GM18870 (cell line): Measurements from ENCODE around the gene HS2ST1.
"Not testable (repeated sequence)": the region's sequence is repeated elsewhere in the genome, so short reads cannot be mapped to it uniquely, and the experiment has no call there.

Experiments used
- ATAC-seq: cut with Tn5 transposase; IDR thresholded peaks from one replicate; pipeline ENCODE4 v1.9.1; 2021; ENCODE audit warnings: moderate library complexity; ENCODE audit not compliant: unreplicated experiment

HS2ST1 gene

DNA sequence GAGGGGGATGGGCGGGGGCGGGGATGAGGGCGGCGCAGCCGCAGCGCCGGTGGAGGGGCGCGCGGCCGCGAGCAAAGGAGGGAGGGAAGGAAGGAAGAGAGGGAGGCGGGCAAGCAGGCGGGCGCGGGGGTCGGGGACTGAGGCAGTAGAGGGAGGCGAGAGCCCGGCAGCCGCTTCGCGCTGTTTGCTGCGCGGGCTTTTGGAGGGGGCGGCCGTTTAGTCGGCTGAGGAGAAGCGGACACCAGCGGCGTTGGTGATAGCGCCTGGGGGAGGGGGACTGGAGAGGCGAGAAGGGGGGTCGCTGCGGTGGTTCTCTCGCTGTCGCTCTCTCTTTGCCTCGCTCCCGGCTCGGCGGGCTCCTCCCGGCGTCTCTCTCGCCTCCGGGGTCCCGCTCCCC is at the start of gene HS2ST1:
HS2ST1 (plus strand) TSS at position 35 of the 397 bp plus-strand sequence.
- no peak for ATAC-seq

DNA sequence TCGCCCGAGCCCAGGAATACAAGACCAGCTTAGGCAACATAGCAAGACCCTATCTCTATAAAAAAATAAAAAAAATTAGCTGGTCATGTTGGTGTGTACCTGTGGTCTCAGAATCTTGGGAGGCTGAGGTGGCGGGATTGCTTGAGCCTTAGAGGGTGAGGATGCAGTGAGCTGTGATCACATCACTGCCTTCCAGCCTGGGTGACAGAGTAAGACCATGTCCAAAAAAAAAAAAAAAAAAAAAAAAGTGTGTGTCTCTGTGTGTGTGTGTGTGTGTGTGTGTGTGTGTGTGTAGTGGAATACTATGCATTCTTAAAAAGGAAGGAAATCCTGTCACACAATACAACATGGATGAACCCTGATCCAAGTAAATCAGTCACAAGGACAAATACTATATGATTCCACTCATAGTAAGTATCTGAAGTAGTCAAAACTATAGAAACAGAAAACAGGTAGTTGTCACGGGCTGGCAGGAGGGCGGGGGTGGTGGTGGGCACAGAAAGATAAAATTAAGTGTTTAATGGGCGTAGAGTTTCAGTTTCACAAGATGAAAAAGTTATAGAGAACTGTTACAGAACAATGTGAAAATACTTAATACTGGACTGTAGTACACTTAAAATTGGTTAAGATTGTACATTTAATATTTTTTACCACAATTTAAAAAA is 48.3 kb upstream of the HS2ST1 start:
- no peak for ATAC-seq

DNA sequence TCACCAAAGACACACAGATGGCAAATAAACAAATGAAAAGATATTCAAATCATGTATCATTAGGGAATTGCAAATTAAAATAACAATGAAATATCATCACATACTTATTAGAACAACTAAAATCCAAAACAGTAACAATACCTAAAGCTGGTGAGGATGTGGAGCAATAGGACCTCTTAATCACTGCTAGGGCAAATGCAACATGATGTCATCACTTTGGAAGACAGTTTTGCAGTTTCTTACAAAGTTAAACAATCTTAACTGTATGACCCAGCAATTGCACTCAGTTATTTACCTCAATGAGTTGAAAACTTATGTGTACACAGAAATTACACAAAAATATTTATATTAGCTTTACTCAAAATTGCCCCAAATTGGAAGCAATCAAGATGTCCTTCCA is 47.8 kb upstream of the HS2ST1 start:
- no peak for ATAC-seq

DNA sequence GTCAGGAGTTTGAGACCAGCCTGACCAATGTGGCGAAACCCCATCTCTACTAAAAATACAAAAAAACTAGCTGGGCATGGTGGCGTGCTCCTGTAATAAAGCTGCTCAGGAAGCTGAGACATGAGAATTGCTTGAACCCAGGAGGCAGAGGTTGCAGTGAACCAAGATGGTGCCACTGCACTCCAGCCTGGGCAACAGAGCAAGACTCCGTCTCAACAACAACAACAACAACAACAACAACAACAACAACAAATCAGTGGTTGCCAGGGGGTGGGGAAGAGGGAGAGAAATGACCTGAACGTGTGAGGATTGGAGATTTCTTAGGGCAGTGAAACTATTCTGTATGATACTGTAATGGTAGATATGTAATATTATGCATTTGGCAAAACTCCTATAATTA is 47.2 kb upstream of the HS2ST1 start:
- not testable (repeated sequence) for ATAC-seq

DNA sequence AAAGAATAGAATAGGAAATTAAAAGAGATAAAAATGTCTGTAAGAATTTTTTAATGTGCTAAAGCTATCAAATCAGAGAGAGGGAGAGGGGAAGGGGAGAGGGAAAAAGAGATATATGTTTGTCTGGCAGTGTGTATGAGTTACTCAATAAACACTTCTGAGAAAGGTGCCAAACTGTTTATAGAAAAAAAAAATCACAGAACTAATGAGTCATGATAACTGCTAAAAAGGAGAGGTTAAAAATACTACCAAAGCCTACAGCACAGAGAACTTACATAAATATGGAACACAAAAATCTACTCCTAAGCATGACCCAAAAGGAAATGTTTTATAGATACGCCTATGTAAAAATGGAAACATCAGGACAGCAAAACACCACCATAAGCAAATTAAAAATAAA is 46.0 kb upstream of the HS2ST1 start:
- ATAC-seq: no peak

DNA sequence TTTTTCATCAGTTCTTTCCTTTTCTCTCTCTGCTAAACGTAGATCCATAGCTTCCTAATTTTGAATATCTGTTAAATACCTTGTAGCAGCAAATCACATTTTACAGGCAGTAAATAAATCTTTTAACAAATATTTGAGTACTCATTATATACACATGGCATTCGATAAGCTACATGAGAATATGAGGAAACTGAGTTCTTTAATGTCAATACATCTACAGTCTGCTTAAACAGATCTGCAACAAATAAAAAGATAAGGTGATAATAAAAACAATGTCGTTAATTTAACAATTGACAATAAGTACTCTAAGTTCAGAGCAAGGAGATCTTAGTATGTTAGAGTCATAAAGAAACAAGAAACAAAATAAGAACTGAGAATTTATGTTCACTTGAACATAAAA is 43.4 kb upstream of the HS2ST1 start:
- no peak for ATAC-seq

DNA sequence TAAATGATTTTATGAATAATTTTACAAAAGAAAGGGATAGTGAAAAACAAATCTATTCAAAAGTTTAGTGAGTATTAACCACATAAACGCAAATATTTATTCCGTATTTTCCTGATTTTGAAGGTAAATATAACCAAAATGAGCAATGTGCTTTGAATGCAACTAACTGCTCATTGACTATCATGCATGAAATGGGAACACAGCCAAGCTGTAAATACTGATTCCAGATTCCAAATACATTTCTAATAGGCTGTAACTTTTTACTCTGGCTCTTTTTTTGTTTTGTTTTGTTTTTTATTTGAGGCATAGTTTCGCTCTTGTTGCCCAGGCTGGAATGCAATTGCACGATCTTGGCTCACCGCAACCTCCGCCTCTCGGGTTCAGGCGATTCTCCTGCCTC is 42.3 kb upstream of the HS2ST1 start:
- no peak for ATAC-seq

DNA sequence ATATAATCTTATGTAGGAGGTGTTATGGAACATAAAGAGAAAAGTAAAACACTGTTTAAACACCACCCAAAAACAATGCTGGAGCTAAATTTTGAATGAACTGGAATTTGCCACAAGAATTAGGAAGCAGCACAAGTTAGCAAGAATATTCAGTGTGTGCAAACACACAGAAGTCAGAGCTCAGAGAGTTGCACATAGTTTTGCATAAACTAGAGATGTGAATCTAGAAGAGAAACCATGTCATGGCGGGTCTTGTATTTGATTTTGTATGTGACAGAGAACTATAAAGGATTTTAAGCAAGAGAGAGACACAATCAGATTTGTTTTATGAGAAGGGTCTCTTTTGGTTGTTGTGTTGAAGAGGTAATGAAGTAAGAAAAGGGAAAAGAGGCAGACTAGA is 38.7 kb upstream of the HS2ST1 start:
- ATAC-seq: no peak

DNA sequence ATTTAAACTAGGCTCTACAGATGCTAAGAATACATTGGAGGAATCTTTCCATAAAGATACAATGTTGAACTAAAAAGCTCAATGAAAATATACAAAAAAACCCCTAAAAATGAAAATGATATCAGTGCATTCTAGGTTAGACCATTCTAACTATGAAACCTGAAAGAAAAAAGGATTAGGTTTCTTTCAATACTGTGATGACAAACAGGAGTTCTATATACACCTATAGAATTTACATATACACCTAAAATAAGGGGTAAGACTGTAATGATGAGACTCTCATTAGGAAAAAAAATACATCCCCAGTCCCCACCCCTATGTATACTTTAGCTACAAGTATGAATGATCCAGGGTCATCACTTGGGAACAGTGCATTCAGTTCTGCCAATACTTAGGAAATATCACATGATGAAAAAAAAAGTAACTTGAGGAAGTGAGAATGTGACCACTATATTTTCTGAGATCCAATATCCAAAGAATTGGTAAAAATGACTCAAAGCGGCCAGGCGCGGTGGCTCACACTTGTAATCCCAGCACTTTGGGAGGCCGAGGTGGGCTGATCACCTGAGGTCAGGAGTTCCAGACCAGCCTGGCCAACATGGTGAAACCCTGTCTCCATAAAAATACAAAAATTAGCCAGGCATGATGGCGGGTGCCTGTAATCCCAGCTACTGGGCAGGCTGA is 26.8 kb upstream of the HS2ST1 start:
- ATAC-seq: no peak

DNA sequence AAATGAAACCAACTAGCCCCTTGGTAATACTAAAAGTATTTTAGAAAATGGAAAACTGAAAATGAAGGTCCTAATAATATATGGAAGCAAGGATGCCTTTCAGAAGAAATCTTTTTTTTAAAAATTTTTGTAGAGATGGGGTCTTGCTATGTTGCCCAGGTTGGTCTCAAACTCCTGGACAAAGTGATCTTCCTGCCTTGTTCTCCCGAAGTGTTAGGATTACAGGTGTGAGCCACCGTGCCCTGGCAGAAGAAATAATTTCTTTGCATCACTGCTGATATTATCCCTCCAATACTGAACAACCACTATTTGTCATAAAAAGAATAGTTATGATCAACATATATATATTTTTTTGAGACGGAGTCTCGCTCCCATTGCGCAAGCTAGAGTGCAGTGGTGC is 26.1 kb upstream of the HS2ST1 start:
- ATAC-seq: no peak

DNA sequence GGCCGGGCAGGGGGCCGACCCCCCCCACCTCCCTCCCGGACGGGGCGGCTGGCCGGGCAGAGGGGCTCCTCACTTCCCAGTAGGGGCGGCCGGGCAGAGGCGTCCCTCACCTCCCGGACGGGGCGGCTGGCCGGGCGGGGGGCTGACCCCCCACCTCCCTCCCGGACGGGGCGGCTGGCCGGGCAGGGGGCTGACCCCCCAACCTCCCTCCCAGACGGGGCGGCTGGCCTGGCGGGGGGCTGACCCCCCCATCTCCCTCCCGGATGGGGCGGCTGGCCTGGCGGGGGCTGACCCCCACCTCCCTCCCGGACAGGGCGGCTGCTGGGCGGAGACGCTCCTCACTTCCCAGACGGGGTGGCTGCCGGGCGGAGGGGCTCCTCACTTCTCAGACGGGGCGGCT is 15.0 kb upstream of the HS2ST1 start:
- ATAC-seq: not testable (repeated sequence)

DNA sequence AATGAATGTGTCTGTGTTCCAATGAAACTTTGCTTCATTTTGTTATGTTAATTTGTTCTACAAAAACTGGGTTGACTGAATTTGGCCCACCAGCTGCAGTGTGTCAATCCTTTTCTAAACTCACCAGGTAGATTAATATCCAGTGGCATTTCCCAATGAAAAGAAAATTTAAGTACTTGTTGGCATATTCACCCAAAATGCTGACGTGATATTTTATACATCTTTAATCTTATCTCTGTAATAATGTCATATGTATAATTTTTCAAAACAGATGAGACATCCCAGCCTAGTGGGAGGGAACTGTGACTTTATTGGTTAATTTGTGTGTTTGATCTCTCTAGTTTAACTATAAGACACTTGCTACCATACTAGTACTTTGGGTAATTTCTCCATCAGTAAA is 8.6 kb upstream of the HS2ST1 start:
- ATAC-seq: no peak

DNA sequence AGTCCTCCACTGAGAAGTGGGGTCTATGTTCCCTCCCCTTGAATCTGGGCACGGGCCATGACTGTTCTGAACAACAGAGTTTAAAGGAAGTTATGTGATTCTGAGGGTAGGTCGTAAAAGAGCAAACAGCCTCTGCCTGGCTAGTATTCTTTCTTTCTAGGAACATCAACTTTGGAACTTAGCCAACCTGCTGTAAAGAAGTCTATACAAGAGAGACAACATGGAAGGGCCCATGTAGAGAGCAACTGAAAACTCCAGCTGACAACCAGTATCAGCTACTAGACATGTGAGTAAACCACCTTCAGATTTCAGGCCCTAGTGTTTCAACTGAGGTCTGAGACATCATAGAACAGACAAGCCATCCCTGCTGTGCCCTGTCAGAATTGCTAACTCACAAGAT is 8.0 kb upstream of the HS2ST1 start:
- ATAC-seq: no peak

DNA sequence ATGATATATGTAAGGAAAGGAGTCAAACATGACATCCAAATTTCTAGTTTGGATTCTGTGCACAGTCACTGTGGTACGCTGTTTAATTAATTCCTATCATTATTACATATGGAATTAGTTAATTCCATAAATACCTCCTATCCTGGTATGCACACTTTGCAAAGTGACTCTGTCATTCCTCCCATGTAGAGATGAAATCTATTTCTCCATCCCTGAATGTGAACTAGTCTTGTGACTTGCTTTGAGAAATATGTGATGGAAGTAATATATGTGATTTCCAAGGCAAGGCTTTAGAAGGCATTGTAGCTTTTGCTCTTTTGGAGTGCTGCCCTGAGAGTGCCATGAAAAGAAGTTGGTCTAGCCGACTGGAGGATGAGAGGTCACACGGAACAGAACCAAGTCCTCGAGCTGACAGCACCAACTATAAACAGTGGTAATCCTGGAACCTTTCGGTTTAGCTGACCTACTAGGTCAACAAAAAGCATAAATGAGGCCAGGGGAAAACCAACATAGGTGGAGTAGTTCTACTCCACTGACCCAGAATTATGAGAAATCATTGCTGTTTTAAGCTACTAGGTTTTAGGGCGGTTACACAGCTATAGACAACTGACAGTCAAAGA is 2.0 kb upstream of the HS2ST1 start:
- no peak for ATAC-seq

DNA sequence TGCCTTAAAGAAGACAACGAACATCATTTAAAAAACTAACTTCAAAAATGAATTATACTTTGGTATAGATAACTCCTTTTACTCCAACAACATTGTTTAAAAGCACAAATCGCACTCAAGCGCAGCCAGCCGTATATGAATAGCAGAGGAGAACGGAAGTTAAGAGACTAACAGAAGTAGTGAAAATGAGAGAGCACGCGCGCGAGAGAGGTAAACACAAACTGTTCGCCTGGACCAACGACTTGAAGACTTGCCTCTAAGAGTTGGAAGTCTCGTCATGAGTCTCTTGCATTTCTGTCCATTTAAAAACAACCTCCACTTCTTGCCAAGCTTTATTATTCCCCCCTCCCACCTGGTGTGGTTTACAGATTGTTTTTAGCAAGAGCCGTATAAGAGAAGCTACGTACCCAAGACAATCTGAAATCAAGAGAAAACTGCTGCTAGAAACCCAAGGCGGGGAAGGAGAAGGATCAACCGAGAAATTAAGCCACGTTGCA is 988 bp upstream of the HS2ST1 start:
- no peak for ATAC-seq

DNA sequence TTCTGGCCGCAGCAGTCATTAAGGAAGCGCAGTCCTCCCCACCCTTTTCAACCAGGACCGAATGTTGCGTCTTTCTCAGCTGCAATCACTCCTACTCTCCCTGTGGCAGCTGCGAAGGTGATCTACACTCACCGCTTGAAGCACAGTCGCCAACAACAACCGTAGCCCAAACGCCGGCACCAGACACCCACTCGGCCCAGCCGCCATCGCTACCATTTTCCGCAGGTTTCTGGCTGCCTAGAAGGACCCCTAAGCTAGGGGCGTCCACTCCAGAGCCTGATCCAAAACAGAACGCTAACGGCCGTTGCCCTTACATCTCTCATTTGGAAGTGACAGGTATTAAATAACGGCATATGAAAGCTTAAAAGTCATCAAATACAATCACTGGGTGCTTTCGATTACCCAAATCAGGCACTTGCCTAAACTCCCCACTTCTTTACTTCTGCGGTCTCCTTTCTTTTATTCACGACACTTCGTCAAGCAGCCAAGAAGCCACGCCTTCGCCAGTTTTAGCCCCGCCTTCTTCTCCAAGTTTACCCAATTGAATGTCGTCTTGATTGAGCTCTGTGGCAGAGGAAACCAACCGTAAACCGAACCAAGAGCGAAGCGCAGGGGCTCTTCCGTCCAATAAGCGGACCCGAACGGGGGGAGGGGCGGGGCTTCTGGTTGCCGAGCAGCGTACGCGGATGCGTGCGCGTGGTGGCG is 387 bp upstream of the HS2ST1 start, which contains the start of gene SELENOF:
SELENOF (minus strand) TSS at position 231 of the 705 bp plus-strand sequence; CDS start at position 216, 15 bp downstream.
- ATAC-seq: peak; percentile 86

DNA sequence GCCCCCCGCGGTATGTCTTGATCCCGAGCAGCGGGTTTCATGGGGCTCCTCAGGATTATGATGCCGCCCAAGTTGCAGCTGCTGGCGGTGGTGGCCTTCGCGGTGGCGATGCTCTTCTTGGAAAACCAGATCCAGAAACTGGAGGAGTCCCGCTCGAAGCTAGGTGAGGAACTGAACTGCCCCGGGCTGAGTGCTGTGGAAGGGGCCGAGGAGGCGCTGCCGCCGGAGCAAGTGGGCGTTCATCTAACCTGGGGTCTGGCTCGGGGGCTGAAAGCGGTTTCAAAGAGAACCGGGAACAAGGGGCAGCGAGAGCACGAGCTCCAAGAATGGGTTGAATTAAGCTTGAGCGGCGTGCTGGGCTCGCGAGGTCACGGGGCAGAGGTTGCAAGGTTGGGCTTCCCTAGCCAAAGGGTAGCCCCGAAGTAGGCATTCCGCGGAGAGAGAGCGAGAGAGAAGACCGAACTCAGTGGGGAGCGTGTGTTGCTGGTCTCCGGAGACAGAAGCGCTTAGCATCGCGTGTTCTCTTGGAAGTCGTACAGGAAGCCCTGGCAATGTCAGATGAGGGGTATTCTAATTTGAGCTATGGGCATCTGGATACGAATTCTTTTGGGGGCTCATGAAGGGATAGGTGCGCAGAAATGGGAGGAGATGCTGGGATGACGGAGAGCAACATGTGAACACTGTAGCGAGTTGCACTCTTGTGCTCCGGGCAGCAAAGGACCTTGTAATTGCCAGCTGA is 732 bp downstream of the HS2ST1 start:
- no peak for ATAC-seq

DNA sequence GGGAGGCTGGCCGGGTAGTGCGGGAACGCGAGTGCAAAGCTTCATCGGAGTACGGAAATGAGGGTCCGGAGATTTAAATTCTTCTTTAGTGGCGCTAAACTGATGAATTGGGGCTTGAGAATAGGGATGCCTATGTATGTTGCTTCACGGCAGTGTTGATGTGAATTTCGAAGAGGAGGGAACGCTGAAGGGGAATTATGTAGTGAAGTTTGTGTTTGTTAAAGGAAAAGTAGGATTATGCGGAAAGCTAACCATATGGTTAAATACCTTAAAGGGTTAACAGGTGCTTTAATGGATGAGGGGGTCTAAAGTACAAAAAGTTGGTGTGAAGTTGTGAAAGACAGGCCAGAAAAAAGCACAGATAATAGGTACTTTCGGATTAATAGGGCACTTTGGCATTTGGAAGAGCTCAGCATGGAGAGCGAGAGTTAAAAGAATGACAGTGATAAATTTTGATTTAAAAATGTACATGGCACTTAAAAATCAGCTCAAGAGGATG is 1.4 kb downstream of the HS2ST1 start:
- no peak for ATAC-seq

DNA sequence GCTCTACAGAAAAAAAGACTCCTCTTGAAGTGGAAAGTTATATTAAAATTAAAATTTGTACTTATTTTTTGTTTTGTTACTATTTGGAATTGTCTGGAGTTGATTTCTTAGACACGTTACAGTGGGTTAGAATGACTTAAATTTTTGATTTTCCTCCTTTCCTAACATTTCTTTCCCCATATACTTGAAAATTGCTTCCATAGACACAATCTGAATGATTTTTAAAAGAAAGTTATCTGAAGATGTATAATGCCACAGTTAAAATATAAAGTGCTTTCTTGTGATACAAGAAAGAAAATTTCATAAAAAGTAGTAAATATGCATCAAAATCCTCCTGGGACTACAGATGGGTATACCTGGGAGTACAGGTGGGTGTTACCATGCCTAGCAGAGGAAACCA is 2.3 kb downstream of the HS2ST1 start:
- no peak for ATAC-seq

DNA sequence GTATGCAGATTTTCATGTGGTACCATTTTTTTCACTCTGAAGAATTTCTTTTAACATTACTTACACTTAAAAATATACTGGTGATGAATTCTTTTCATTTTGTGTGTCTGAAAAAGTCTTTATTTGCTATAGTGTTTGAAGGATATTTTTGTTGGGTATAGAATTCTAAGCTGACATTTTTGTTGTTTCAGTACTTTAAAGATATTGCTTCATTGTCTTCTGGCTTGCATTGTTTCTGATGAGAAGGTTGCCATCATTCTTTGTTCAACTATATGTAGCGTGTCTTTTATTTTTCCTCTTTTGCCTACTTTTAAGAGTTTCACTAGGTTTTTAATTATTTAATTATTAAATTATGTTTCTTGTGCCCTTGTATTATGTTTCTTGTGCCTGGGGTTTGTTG is 8.0 kb downstream of the HS2ST1 start:
- no peak for ATAC-seq
